Lower leg skin (tissue), 3 donors: ENCODE measurements around the gene DENND5A.

Source experiments
- CTCF ChIP-seq, 3 donors: fragments of 450-650 bp; IDR thresholded peaks; one replicate each; pipeline ENCODE4 v1.5.1; 2016; ENCODE audit warnings: antibody characterized with exemption in 3 of 3, mild to moderate bottlenecking in 3 of 3, moderate library complexity in 2 of 3
- POLR2A ChIP-seq, 2 donors: fragments of 450-650 bp; IDR thresholded peaks; one replicate each; pipeline ENCODE4 v1.6.1; 2016 to 2017; ENCODE audit warnings: antibody characterized with exemption in 2 of 2, mild to moderate bottlenecking in 1 of 2, moderate library complexity in 1 of 2

GRCh38 chr11:9222654-9223053, 42.5 kb downstream of the DENND5A start:
- TF ChIP-seq CTCF (IDR thresholded peaks at IDR 0.05) (no peak), POLR2A (IDR thresholded peaks at IDR 0.05) (no peak)
